Limb (tissue), 2 donors: ENCODE measurements around the gene RIN2.
A peak's percentile ranks its signal among the peaks of the same experiment; 100 is the strongest.

Experiments
- DNase-seq, 2 donors: peaks; one replicate each; pipeline ENCODE4 v3.0.0-alpha.2; 2016; ENCODE audit errors: extremely low spot score in 2 of 2

RIN2 gene

DNA sequence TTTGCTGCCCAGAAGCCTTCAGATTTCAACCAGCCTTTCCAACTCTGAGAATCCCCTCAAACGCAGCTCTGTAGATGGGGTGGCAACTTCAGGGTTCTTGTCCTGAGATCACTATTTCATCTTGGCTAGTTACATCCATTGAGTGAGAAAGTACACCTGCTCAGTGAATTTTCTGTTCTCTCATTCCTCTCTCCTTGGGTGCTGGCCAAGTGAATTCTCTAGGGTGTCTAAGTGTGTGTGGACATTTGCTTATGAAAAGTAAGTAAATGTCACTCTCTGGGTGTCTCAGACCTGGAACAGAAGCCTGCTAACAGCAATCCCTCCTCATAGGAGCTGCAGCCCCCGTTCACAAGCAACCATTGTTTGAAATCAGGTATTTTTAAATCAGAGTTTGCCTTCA is 3.8 kb downstream of the RIN2 start:
- DNase-seq: no peak

DNA sequence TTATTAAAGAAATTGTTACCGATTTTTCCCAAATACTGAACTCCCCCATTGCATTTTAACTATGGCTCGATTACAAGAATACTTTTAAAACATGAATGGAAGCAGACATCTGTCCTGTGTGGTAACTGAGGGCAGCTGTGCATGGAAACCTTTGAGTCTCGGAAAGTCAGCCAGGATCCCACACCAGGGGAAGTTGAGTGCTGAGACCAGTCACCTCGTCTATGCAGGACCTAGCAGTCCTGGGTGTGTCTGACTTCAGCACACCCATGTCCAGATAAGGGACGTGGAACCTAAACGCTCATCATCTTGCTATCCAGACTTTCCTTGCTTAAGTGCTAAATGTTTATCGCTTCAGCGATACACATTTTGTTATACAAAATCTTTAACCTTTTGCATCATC is 6.1 kb downstream of the RIN2 start:
- no peak for DNase-seq

DNA sequence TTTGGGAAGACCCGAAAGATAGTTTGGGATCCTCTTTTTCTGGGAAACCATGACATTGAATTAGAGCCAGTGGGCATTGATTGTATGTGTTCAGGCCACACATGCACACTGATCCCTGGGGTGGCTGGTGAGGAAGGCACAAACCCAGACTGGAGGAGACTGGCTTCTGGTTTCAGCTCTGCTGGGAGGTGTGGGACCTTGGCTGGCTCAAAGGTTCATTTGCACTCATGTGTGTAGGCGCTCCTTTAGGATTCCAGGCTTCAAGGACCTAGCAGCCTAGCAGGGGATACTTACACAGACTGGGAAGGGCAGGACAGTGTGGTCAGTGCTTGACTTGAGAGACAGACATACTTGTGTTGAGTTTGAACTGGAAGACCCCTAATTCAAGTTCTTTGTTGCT is 7.2 kb downstream of the RIN2 start:
- DNase-seq: no peak

DNA sequence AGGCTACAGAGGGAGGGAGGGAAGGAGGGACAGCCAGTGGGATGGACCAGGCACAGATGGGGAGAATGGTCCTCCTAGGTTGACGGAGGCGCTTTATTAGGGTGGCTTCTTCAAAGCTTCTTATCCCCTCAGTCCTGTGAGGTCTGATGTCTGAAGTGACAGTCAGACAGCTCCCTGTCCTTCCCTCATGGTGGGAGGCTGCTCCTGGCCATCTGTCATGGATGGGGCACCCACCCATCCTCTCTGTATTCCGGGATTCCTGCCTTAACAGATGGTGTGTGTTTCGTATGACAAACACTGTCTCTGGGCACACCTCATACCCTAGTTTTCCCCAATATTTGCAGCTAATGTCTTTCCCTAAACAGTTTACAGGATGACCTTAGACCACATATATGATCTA is 7.9 kb downstream of the RIN2 start:
- no peak for DNase-seq

DNA sequence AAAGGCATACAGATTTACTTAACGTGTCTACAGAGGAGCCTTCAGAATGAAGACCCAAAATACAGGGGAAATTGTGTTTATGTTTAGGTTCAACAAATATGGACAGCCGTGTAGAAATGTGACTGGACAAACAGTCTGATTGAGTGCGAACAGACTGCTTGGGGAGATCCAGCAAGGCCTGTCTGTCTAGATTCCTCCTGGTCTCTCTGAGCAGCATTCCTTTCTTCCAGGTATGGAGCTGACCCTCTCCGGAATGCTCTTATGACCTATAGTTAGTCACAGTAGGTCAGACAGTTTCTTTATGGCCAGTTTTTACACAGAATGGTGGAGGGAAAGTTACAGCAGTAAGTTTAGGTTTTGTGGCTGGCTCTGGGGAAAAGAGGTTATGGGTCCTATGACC is 9.0 kb downstream of the RIN2 start:
- no peak for DNase-seq

DNA sequence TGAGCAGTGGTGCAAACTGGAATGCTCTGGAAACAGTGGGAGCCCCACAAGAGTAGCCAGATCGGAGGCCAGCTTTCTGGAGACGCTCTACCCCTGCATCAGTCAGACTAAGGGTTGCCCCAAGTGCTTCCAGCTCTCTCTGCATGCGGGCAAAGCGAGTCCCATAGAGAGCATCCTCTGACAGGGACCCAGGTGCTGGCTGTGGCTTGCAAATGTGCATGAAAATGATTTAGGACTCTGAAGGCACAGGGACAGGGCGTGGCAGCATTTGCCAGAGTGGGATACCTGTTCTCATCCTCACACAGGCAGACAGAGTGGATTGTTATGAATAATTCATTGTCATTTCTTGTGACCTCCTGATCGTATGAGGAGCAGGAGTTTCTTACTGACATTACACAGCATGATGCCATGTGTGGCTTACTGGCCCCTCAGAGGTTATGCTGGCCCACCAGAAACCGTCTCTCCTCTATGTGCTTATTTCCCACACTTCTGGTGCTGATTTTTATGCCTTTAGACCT is 10.3 kb downstream of the RIN2 start:
- DNase-seq: no peak

DNA sequence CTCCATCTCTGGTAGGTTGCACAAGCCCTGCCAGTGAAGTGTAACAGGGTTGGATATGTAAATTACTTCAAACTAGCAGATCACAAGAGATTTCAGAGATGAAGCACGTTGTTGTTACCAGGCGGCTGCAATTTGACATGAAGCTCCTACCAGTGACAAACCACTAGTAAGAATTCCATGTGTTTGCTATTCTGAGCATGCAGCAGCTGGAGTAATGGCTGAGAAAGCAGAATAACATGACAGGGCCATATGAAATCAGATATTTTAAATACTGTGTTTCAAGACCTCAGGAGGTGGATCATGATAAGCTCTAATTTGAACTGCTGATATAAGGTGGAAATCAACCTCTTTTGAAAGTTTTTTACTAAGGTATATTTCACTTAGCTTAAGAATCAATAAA is 11.4 kb downstream of the RIN2 start:
- no peak for DNase-seq

DNA sequence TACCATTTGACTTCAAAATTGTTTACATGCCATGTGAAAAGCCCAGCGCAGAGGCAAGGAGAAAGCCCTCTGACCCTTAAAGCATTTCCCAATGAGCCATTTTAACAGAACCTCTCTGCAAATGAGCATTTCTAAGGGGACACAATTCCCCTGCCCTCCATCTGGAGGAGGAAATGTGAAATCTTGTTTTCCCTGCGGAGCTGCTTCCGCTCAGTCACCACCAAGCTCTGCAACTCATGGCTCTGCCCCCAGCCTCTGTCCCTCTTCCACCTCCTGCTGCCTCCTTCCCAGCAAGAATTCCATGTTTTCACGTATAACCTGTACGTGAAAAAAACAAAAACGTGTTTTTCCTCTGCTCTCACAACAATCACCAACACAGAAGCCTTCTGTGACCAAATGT is 12.3 kb downstream of the RIN2 start:
- no peak for DNase-seq

DNA sequence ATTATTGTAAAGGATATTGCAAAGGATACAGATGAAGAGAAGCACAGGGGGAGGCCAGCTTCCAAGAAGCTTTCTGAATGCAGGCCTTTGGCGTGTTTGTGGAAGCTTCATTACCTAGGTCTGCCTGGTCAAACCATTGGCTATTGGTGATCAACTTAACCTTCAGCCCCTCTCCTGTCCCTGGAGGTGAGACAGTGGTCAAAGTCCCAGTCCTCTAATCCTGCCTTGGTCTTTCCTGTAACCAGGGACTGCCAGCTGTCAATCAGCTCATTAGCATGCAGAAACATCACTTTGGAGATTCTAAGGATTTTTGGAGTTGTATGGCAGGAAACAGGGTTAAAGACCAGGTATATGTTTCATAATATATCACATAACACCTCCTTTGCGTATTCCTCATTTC is 13.0 kb downstream of the RIN2 start:
- no peak for DNase-seq

DNA sequence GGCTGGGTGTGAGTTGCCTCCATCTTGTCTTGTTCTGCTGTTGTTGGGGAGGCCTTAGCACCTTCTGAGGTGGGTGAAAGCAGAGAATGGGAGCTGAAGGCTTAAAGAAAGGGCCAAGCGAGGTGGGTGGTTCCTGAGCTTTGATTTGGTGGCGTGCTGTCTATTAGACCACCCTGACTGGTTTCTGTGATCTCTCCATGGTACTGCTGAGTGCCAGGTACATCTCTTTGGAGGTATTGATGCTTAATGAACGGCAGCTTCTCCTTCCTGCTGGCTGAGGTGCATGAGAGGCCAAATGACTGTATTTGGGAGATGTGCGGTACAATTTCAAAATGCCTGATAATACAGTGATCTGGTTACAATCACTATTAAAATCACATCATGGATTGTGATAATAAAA is 15.4 kb downstream of the RIN2 start:
- no peak for DNase-seq

DNA sequence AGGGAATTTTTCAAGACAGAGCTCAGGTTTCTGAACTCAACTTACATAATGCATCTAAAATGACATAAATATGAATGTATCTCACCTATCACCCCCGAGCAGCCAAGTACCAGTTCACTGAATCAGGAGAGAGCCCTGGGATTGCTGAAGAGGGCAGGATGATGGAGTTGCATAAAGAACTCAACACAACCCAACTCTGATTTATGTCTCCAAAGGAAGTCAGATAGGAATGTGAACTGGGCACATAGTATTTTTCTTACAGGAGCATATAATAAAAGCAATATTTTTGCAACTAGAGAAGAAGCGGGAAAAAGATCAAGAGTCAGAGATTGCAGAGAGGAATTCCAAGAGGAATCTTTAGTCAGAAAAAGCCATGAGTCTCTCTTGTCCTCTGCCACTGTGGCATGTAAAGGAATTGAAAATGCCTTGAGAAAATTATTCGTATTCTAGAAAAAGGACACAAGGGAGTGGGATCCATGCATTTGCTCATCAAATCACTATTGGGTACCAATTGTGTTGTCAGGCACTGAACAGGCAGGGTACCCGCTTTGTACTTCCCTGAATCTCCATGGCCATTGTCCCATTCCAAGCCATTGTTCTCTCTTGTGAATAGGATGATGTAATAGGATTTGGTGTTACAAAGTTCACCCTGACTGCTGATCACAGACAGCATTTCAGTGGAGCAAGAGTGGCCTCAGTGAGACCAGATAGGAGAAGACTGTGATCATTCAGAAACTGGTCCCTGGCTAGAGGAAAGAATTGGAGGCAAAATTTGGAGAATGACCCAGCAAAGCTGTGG is 16.3 kb downstream of the RIN2 start:
- no peak for DNase-seq

DNA sequence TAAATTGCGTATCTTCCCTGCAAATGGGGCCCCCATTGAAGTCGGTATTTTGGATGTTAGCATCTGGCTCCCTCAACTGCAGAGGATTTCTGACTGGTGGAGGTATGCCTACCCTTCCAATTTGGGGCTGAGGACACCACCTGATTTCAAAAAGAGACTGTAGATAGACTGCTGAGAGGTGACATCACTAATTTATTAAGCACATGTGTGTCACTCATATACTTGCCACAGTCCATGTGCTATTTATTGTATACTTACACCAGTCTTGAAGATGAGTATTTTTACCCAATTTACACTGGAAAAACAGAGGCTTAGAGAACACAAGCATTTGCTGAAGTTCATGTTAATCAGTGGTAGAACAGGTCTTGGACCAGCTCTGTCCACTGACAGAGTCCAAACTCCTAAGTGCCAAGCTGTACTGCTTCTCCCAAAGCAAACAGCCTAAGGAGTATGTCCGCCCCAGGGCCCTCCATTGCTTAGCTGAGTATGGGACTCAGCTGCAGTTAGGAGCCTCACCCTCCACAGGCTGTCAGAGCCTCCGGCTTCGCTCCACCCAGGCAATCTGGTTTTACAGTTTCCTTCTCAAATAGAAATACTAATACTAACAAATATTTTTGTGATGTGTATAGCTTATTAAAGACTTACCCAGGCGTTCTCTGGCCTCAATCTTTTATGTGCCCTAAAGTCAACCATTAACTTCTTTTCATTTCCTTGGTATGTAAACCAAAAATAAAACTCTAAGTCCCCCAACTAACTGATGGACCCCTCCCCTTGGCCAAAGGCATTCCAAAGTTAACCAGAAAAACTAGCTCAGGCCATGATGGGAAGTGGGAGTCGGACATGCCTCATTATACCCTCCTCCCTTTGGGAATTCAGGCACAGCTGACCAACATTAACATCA is 17.5 kb downstream of the RIN2 start:
- DNase-seq: no peak

DNA sequence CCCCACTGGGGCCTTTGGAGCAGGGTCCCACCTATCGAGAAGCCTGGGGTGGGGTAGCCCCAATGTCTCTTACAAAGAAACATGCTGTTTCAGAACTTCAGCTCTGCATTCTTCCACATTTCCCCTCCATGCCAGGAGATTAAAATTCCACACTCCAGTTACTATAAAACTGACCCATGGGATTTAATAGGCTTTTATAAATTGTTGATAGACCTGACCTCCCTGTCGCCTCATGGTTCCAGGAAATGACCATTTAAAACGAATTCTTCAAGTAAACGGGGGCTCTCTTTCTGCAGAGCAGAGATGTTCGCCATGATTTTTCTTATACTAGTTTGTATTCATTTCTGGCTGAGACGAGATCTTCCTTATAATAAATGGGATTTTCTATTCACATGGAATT is 19.3 kb downstream of the RIN2 start:
- no peak for DNase-seq

DNA sequence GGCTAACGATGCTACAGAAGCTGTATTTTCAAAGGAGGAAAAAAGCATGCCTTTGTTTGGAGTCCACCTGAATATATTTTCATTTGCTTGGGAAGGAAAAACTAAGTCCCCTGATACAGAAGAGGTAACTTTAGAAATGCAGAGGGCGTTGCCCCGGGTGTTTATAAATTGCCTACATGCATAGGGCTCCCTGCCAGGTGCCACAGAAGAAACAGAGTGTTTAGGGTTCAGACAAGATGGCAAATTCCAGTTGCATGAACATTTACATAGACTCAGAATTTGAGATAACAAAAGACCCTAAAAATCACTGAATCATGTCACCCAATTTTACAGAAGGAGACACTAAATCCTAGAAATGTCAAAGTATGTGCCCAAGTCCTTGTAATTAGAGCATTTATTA is 19.9 kb downstream of the RIN2 start:
- DNase-seq: no peak

DNA sequence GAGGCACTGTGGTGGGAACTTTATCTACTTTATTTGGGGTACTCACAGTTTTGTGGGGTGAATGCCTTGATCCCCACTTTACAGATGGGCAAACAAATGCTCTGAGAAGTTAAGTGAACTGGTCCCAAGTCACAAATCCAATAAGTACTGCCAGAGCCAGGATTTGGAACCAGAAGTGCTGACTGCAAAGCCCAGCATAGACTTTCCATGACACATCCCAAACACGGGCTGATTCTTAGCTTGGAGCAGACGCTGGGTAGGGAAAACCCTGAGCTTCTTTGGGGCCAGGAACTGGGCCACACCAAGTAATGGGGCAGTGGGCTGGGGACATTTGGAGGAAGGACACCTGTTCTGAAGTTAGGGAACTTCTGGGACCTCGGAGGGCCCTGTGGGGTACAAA is 20.3 kb downstream of the RIN2 start:
- no peak for DNase-seq

DNA sequence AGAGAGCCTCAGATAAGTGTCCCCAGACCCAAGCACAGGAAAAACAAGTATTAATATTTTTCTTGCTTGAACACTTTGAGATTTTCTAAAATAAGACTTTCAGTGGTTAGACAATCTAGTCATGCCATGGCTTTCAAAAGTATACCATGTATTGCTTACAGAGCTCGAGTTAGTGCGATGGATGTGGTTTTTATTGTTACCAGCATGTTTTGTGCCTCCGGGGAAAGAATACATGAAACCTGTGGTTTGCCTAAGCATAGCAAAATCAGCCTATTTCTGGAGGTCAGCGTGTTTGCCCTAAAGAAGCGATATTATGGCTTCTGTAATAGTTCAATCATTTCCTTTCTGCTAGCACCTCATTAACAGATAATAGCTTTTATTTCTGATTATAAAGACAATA is 21.6 kb downstream of the RIN2 start:
- no peak for DNase-seq

DNA sequence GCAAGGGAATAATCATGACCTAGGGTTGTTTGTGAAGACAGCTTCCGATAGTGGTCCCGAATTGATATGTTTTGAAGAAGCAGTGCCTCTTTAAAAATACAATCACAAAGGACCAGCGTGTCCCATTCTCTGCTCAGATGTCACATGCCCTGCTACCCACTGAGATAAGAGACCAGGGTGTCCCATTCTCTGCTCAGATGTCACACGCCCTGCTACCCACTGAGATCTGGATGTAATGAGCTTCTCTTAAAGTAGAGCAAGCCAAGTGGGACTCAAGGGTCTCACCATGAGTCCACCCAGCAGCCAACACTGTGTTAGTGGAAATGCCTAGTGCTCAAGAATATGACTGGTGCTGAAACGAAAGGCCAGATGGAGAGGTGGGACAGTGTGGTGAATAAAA is 22.2 kb downstream of the RIN2 start:
- DNase-seq: no peak

DNA sequence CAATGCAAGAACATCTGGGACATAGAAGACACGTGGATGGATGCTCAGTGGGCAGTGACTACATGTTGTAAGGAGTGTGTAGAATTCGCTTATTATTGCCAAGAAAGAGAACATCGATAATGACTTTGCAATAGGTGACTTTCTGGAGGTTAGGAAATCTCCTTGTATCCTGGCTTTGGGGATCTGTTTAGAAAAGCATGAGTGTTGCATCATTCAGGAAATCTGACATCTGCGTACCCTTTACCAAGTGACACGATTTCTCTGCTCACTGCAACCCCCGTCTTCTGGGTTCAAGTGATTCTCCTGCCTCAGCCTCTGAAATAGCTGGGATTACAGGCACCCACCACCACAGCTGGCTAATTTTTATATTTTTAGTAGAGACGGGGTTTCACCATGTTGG is 23.2 kb downstream of the RIN2 start:
- DNase-seq: no peak

DNA sequence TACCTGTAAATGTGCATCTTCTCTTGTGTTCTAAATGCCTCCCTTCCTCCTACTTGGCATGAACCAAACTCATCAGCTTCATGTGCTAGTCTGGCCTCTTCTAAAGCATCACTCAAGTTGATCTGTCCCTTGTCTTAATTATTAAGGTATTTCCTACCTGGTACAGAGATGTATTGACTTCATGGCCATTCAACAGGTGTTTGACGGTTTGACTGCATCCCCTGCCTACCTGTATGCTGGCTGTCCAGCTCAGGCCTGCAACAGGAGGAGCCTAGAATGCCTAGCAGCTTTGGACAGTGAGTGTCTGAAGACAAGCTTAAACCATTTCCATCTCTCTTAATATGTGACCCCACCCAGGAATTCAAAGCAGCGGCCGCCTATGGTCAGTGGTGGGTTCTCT is 24.6 kb downstream of the RIN2 start:
- DNase-seq: no peak

DNA sequence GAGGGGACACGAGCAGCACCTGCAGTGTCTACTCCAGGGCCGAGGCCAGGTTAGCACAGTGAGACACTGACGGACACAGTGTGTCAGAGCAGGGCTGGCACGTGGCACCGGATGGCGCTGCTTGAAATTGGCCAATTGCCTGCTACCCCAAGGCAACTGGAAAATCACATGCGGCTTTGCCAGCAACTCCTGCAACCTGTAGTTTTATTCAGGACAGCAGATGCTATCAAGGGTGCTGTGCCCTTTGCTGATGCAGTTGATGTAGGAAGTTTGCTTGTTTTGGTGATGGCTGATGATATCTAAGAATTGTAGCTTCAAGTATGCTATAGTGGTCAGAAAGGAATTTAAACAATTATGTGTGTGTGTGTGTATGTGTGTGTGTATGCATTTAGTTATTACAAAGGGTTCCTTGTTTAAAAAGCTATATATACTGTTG is 25.9 kb downstream of the RIN2 start:
- no peak for DNase-seq

DNA sequence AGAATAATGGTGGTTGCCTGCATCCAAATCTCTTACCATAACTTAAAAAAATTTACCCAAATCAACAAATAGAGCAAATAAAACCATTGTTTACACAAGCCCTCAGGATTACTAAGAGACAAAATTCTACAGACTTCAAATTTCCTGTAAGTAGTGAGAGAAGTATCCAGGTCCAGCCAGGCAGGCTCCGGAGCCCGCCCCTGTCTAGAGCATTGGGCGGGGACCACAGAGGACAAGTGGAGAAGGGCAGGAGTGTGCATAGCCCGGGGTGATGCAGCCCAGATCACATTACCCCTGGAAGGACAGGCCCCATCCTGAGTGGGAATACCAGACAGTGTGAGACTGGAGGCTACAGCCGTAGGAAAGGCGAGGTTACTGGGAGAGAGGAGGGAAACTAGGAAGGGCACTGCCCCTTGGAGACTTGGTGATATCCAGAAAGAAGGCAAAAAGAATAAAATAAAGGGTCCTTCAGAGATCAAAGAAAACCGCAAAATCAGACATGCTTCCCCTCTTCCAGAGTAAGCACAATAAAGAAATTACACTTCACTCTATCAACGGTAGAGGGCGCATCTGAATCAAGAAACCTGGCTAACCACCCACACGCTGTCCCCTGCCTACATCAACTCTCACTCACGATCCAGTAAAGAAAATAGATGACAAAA is 26.6 kb downstream of the RIN2 start:
- DNase-seq: peak; percentile 64 to 88
